Measurements from ENCODE around the gene JAG2. TPM values are rescaled to one million over a fixed set of nuclear protein-coding genes. Genes with fewer than 3 reads are reported as not detected.
A peak's percentile ranks its signal among the peaks of the same experiment; 100 is the strongest.

Gene JAG2
- total RNA-seq, 3 donors from 2014 or later, result 4.2 to 15.4 (median 13.1) TPM

DNA sequence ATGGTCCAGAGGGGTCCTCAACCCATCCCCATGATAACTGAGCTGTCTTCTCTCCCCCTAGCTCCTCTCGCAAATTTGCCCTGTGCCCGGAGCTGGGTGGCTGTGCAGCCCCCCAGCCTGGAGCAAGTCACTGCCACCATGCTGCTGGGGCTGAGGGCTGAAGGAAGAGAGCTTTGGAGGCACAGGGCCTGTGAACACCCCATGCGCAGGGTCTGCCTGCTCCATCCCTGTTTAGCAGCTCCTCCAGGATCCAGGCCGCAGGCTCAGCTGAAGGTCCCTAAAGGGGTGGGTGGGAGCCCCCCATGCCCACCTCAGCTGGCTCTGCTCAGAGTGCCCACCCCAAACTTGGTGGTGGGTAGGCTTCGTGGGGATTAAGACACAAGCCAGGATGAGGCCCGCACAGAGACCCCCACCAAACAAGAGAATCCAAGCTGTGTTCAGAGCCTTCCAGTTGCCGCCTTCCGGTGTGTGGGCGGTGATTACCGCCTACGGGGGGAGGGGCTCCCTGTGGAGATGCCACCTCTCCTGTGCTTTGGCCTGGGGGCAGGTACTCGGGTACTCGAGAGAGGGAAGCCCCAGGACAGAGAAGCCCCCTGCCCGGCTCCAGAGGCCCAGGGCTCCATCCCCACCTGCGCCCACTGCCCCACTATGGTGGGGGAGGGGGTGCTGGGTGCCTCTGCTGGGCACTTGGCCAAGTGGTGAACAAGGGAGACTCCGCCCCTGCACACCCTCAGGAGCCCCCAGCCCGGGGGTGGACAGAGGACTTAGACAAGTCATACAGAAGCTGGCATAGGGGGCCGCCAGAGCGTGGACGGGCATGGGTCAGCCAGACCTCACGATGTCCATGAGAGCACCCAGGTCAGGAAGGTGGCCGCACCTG, 1.4 kb upstream of the JAG2 start:
- H3K9me3 ChIP-seq, result no peaks in the 10 kb centered on the region
- no peaks in the 10 kb centered on the region for H3K36me3 ChIP-seq
- intact Hi-C loops (cut with DNase I; ENCODE audit: low total_unique reads), result loop anchor here (5.0 kb wide), 1 partner anchor 78 kb away; no protein-coding TSS in a partner anchor
- peaks cover 0 to 10% of the 10 kb centered on the region in 2 donors for H3K27me3 ChIP-seq
- no peak overlapping the region for H3K4me3 ChIP-seq
- no peak for TF ChIP-seq POLR2A (IDR thresholded peaks at IDR 0.05)
- no peak for TF ChIP-seq POLR2AphosphoS5 (IDR thresholded peaks at IDR 0.05)
- TF ChIP-seq, protein P1, sequence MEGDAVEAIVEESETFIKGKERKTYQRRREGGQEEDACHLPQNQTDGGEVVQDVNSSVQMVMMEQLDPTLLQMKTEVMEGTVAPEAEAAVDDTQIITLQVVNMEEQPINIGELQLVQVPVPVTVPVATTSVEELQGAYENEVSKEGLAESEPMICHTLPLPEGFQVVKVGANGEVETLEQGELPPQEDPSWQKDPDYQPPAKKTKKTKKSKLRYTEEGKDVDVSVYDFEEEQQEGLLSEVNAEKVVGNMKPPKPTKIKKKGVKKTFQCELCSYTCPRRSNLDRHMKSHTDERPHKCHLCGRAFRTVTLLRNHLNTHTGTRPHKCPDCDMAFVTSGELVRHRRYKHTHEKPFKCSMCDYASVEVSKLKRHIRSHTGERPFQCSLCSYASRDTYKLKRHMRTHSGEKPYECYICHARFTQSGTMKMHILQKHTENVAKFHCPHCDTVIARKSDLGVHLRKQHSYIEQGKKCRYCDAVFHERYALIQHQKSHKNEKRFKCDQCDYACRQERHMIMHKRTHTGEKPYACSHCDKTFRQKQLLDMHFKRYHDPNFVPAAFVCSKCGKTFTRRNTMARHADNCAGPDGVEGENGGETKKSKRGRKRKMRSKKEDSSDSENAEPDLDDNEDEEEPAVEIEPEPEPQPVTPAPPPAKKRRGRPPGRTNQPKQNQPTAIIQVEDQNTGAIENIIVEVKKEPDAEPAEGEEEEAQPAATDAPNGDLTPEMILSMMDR (IDR thresholded peaks at IDR 0.05), result no peak
- H3K27ac ChIP-seq, result no peak overlapping the region
- no peaks in the 10 kb centered on the region for H3K4me1 ChIP-seq
- no peak for DNase-seq (ENCODE audit: low spot score in 2 of 2)

DNA sequence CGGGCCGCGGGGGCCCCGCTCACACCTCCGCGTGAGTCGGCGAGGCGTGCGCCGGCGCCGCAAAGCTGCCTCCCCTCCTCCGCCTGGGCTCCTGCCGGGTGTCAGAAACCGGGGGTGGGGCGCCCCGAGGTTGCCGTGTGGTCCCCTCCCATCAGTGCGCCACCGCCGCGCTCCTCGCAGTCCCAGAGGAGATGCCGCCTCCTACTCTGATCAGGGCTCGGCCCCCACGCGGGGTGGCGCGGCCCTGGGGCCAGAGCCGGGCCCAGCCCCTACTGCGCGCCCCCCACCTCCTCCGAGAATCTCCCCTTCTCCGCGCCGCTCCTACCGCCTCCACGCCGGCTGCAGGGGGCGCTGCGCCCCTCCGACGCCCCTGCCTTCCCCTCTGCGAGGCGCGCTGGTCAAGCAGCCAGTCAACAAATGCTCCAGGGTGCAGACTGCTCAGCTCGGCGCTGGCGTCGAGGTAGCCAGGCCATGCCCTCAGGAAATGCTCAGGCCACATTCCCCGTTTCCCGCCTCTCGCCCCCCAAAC, 467 bp upstream of the JAG2 start:
- intact Hi-C loops (cut with DNase I; ENCODE audit: low total_unique reads), result loop anchor here (5.0 kb wide), 1 partner anchor 77 kb away; no protein-coding TSS in a partner anchor
- DNase-seq (ENCODE audit: low spot score in 2 of 2), result no peak

GRCh38 chr14:105168093-105168420, 519 bp downstream of the JAG2 start:
- TF ChIP-seq, protein P1 (IDR thresholded peaks at IDR 0.05), result no peak
- TF ChIP-seq POLR2AphosphoS5 (IDR thresholded peaks at IDR 0.05), result no peak
- no peak for TF ChIP-seq POLR2A (IDR thresholded peaks at IDR 0.05)
- H3K27me3 ChIP-seq, result peaks cover 0 to 10% of the 10 kb centered on the region in 2 donors
- intact Hi-C loops (cut with DNase I; ENCODE audit: low total_unique reads), result loop anchor here (5.0 kb wide), 1 partner anchor 76 kb away; no protein-coding TSS in a partner anchor
- no peaks in the 10 kb centered on the region for H3K4me1 ChIP-seq
- H3K9me3 ChIP-seq, result no peaks in the 10 kb centered on the region
- H3K4me3 ChIP-seq, result peak overlapping the region; percentile 33 to 64 (median 56)
- H3K36me3 ChIP-seq, result no peaks in the 10 kb centered on the region
- H3K27ac ChIP-seq, result peak overlapping the region in 1 of 2 donors; percentile 71
- no peak for DNase-seq (ENCODE audit: low spot score in 2 of 2)

More for the DNA sequence above, 467 bp upstream of the JAG2 start:
- H3K4me3 ChIP-seq, result peak overlapping the region; percentile 20 to 69 (median 48)
- TF ChIP-seq POLR2A (IDR thresholded peaks at IDR 0.05), result no peak
- TF ChIP-seq POLR2AphosphoS5 (IDR thresholded peaks at IDR 0.05), result no peak
- TF ChIP-seq, protein P1 (IDR thresholded peaks at IDR 0.05), result peak in 1 of 3 donors; percentile 34
- H3K27ac ChIP-seq, result peak overlapping the region in 1 of 2 donors; percentile 9
- peaks cover 0 to 10% of the 10 kb centered on the region in 2 donors for H3K27me3 ChIP-seq
- H3K36me3 ChIP-seq, result no peaks in the 10 kb centered on the region
- no peaks in the 10 kb centered on the region for H3K9me3 ChIP-seq
- no peaks in the 10 kb centered on the region for H3K4me1 ChIP-seq

DNA sequence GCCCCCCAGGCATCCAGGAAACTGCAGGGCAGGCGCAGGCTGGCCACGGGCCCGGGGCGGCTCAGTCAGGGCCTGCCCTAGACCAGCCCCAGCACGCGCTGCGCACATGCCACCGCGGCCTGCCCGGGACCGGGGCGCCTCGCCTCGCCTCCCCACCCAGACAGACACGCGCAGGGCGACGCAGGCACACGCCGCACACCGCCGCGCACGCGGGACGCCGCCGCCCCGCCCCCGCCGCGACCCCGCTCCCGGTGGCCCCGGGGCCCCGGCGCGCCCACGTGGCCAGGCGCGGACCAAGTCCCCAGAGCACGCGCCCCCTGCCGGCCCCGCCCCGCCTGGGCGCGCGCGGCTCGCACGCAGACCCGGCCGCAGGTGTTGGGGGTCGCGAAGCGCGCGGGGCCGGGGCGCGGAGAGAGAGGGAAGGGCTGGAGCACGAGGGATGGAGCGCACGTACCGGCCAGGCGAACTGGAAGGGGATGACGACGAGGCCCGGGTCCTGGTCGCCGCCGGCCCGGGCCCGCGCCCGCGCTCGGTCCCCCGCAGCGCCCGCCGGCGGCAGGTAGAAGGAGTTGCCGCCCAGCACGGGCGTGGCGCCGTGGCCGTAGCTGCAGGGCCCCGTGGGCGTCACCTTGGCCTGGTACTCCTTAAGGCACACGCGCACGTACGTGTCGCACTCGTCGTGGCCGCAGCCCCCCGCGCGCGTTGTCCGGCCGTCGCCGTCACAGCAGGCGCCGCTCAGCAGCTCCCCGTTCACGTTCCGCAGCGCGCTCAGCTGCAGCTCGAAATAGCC, 1.1 kb downstream of the JAG2 start:
- Histone ChIP-seq H3K4me3 (peak overlapping the region; percentile 33 to 64 (median 56)), H3K36me3 (no peaks in the 10 kb centered on the region), H3K9me3 (no peaks in the 10 kb centered on the region), H3K4me1 (no peaks in the 10 kb centered on the region), H3K27me3 (peaks cover 0 to 10% of the 10 kb centered on the region in 2 donors), H3K27ac (peak overlapping the region in 1 of 2 donors; percentile 71)
- no peak for DNase-seq (ENCODE audit: low spot score in 2 of 2)
- intact Hi-C loops (cut with DNase I; ENCODE audit: low total_unique reads), result loop anchor here (5.0 kb wide), 1 partner anchor 75 kb away; no protein-coding TSS in a partner anchor
- TF ChIP-seq, protein P1 (IDR thresholded peaks at IDR 0.05), result no peak
- no peak for TF ChIP-seq POLR2A (IDR thresholded peaks at IDR 0.05)
- no peak for TF ChIP-seq POLR2AphosphoS5 (IDR thresholded peaks at IDR 0.05)

Measured in breast epithelium (tissue), 4 donors.